Dermis blood vessel endothelial cell (primary cell): ENCODE measurements around the gene GPR156. TPM values are rescaled to one million over a fixed set of nuclear protein-coding genes. Genes with fewer than 3 reads are reported as not detected.

Experiments
- total RNA-seq: library from RNA; depleted of rRNA; stranded (reverse); fragments of >200 nt; gene quantifications from 2 replicates; pipeline ENCODE4 v1.2.3, GENCODE V29; 2014

The GPR156 gene
- total RNA-seq, 1 donor from 2014 or later: not detected

Other genes starting within 250 kb of the GPR156 start
- 48.0 and 65.3 TPM in 2 replicates for gene GSK3B, start 190.8 kb downstream of the GPR156 start, total RNA-seq
- 14.3 and 15.5 TPM in 2 replicates for gene LRRC58, start 64.1 kb upstream of the GPR156 start, total RNA-seq
- gene FSTL1, start 165.8 kb upstream of the GPR156 start, total RNA-seq: 524 and 719 TPM in 2 replicates